PC-9 (cell line): Measurements from ENCODE around the gene PNPLA7. TPM values are rescaled to one million over a fixed set of nuclear protein-coding genes. Genes with fewer than 3 reads are reported as not detected.
"Not testable (repeated sequence)": the region's sequence is repeated elsewhere in the genome, so short reads cannot be mapped to it uniquely, and the experiment has no call there.

Experiments used
- BruUV-seq: library from RNA; stranded (reverse); fragments of 400-500 nt; replicated peaks from 2 replicates; lab custom pipeline; 2021; lab: Mats Ljungman, UMichigan
- CTCF ChIA-PET: fragments of 300-600 bp; sonication (Branson Sonifier 250); formaldehyde crosslinking; loops from one replicate; lab custom pipeline; 2022; ENCODE audit warnings: antibody characterized with exemption; lab: Charles Lee
- POLR2A ChIA-PET: fragments of 300-600 bp; sonication (Branson Sonifier 250); formaldehyde crosslinking; loops from one replicate; lab custom pipeline; 2022; ENCODE audit warnings: antibody characterized with exemption; ENCODE audit not compliant: unreplicated experiment; lab: Charles Lee
- DNase-seq, 2 experiments: peaks; one replicate each; pipeline versions ENCODE4 v3.0.0 to v3.0.0-alpha.2; 2015 to 2022; ENCODE audit warnings: mixed read lengths in 1 of 2
- H2AFZ ChIP-seq: fragments of 200-600 bp; sonication (generic); 2 replicates; pipeline ENCODE4 v1.8.1; 2017; ENCODE audit warnings: antibody characterized with exemption
- H3F3A ChIP-seq: fragments of 200-600 bp; sonication (generic); 2 replicates; pipeline ENCODE4 v1.8.1; 2017; ENCODE audit warnings: antibody characterized with exemption, mild to moderate bottlenecking, low read depth; ENCODE audit not compliant: insufficient read depth
- H3K27ac ChIP-seq: fragments of 200-600 bp; sonication (generic); 2 replicates; pipeline ENCODE4 v1.6.1; 2016; ENCODE audit warnings: mixed run types
- H3K27me3 ChIP-seq: fragments of 200-600 bp; sonication (generic); 2 replicates; pipeline ENCODE4 v1.6.1; 2016; ENCODE audit warnings: low read depth, mixed run types; ENCODE audit not compliant: insufficient read depth
- H3K36me3 ChIP-seq: fragments of 200-600 bp; sonication (generic); 2 replicates; pipeline ENCODE4 v1.6.1; 2016; ENCODE audit warnings: low read depth, mixed run types
- H3K4me1 ChIP-seq: fragments of 200-600 bp; sonication (generic); replicated peaks from 2 replicates; pipeline ENCODE4 v1.6.1; 2016; ENCODE audit warnings: mixed run types; ENCODE audit not compliant: insufficient read depth
- H3K4me2 ChIP-seq: fragments of 200-600 bp; sonication (generic); 2 replicates; pipeline ENCODE4 v1.6.1; 2017; ENCODE audit warnings: mixed run types
- H3K4me3 ChIP-seq: fragments of 200-600 bp; sonication (generic); 2 replicates; pipeline ENCODE4 v1.6.1; 2016; ENCODE audit warnings: mixed run types
- H3K79me2 ChIP-seq: fragments of 200-600 bp; sonication (generic); 2 replicates; pipeline ENCODE4 v1.6.1; 2017; ENCODE audit warnings: low read depth, mixed run types
- H3K9me2 ChIP-seq: fragments of 200-600 bp; sonication (generic); 2 replicates; pipeline ENCODE4 v1.8.1; 2017; ENCODE audit warnings: mild to moderate bottlenecking; ENCODE audit not compliant: insufficient read depth
- H3K9me3 ChIP-seq: fragments of 200-600 bp; sonication (generic); 2 replicates; pipeline ENCODE4 v1.8.1; 2016; ENCODE audit warnings: low read depth; ENCODE audit not compliant: insufficient read depth
- H4K20me1 ChIP-seq: fragments of 200-600 bp; sonication (generic); 2 replicates; pipeline ENCODE4 v1.8.1; 2017; ENCODE audit not compliant: insufficient read depth
- CTCF ChIP-seq: fragments of 200-600 bp; sonication (generic); conservative IDR thresholded peaks from 2 replicates; pipeline ENCODE4 v1.6.1; 2017; ENCODE audit warnings: mixed run types, antibody characterized with exemption, mild to moderate bottlenecking, moderate library complexity
- EZH2 ChIP-seq: fragments of 200-600 bp; sonication (generic); IDR thresholded peaks from 2 replicates; pipeline ENCODE4 v1.8.0; 2017; ENCODE audit warnings: antibody characterized with exemption, low read depth
- intact Hi-C: fragments of 100-400 bp; cut with micrococcal nuclease; formaldehyde crosslinking; loops from one replicate; pipeline ENCODE4 v1.10.0; 2022; ENCODE audit not compliant: unreplicated experiment
- total RNA-seq: library from RNA; stranded (reverse); gene quantifications from 2 replicates; pipeline ENCODE4 v1.2.3, GENCODE V29; 2021

Gene PNPLA7
- total RNA-seq, 1 experiment from 2014 or later = 1.9 TPM

- H3K27me3 ChIP-seq = no peaks in the 10 kb centered on the region
- no peaks in the 10 kb centered on the region for H3K9me2 ChIP-seq
- ChIA-PET CTCF (no interaction called here), POLR2A (no interaction called here)
- H3K4me3 ChIP-seq = no peak overlapping the region
- H3K36me3 ChIP-seq = no peaks in the 10 kb centered on the region
- no peak overlapping the region for H3K4me2 ChIP-seq
- peaks cover 11% of the 10 kb centered on the region; the same call in 1 of the 2 replicates for H3F3A ChIP-seq
- intact Hi-C loops = no loop called here
- H3K9me3 ChIP-seq = no peaks in the 10 kb centered on the region
- H2AFZ ChIP-seq = no peak overlapping the region
- no peaks in the 10 kb centered on the region for H4K20me1 ChIP-seq
- H3K27ac ChIP-seq = no peak overlapping the region
- DNase-seq = no peak
- H3K79me2 ChIP-seq = no peaks in the 10 kb centered on the region
- TF ChIP-seq CTCF (no peak), EZH2 (no peak)
- no TSS peak for BruUV-seq
- H3K4me1 ChIP-seq = peaks cover 9% of the 10 kb centered on the region; the same call in 1 of the 2 replicates
Measured at GRCh38 chr9:137515338-137515724, 34.9 kb downstream of the PNPLA7 start.

DNA sequence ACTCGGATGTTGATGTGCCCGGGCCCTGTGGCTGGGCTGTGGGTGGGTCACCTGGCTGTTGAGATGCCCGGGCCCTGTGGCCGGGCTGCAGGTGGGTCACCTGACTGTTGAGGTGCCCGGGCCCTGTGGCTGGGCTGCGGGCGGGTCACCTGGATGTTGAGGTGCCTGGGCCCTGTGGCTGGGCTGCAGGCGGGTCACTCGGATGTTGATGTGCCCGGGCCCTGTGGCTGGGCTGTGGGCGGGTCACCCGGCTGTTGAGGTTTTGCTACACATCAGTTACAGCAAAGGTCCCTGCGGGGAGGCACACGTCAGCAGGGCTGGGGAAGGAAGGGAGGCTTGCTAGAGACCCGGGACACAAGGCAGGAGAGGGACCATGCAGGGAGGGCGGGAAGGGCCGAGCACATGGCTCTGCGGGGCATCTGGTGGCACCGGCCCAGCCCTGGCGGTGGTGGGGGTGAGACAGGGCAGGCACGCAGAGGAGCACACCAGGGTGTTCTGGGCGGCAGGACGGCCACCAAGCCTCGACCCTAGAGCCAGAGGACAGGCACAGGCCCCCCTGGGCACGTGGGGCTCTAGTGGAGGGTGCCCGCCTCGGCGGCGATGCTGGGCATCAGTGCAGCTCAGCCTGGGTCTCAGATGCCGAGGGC, 35.4 kb downstream of the PNPLA7 start:
- intact Hi-C loops = no loop called here
- Histone ChIP-seq H3K36me3 (no peaks in the 10 kb centered on the region), H3K4me3 (no peak overlapping the region), H3K9me2 (no peaks in the 10 kb centered on the region), H3K27me3 (no peaks in the 10 kb centered on the region), H4K20me1 (no peaks in the 10 kb centered on the region), H3K27ac (no peak overlapping the region), H3K9me3 (no peaks in the 10 kb centered on the region), H2AFZ (no peak overlapping the region), H3K4me2 (no peak overlapping the region), H3F3A (peaks cover 11% of the 10 kb centered on the region; the same call in 1 of the 2 replicates), H3K4me1 (peaks cover 9% of the 10 kb centered on the region; the same call in 1 of the 2 replicates), H3K79me2 (no peaks in the 10 kb centered on the region)
- BruUV-seq = no TSS peak
- TF ChIP-seq EZH2 = no peak
- TF ChIP-seq CTCF = no peak
- no peak for DNase-seq
- ChIA-PET POLR2A (no interaction called here), CTCF (no interaction called here)

- TF ChIP-seq CTCF = peak; percentile 32; the same call in 1 of the 2 replicates
- H4K20me1 ChIP-seq, intact Hi-C loops, H3K4me1 ChIP-seq, BruUV-seq, H3K9me3 ChIP-seq, H3K9me2 ChIP-seq, H3K36me3 ChIP-seq, H3K27me3 ChIP-seq, H3K79me2 ChIP-seq: not testable (repeated sequence)
- peaks cover 11% of the 10 kb centered on the region; the same call in 1 of the 2 replicates for H3F3A ChIP-seq
- peak; percentile 51 to 88 for DNase-seq
- CTCF ChIA-PET = interaction anchor here (0.6 kb wide), 1 partner anchor 21 kb away, joined by 5 read pairs; no protein-coding TSS in a partner anchor
- H3K27ac ChIP-seq = peak overlapping the region; percentile 16; the same call in 1 of the 2 replicates
- peak overlapping the region; percentile 59; the same call in 1 of the 2 replicates for H2AFZ ChIP-seq
- H3K4me3 ChIP-seq = peak overlapping the region; percentile 44; the same call in 1 of the 2 replicates
- H3K4me2 ChIP-seq = peak overlapping the region; percentile 72
- POLR2A ChIA-PET = interaction anchor here (0.6 to 1.0 kb wide), 4 partner anchors 55 to 287 kb away, joined by 4 to 12 read pairs (median 6); partner anchors contain the start of gene NSMF
Measured at GRCh38 chr9:137513801-137514570, 36.2 kb downstream of the PNPLA7 start.

GRCh38 chr9:137513136-137513535, 37.1 kb downstream of the PNPLA7 start:
- POLR2A ChIA-PET = interaction anchor here (0.6 to 1.0 kb wide), 4 partner anchors 54 to 286 kb away, joined by 4 to 12 read pairs (median 6); partner anchors contain the start of gene NSMF
- H4K20me1 ChIP-seq, DNase-seq, H3K9me2 ChIP-seq, H3K79me2 ChIP-seq, H3K27ac ChIP-seq, BruUV-seq, H3K27me3 ChIP-seq, intact Hi-C loops, H2AFZ ChIP-seq, H3K4me1 ChIP-seq, H3K36me3 ChIP-seq, H3K9me3 ChIP-seq: not testable (repeated sequence)
- Histone ChIP-seq H3F3A (peaks cover 11% of the 10 kb centered on the region; the same call in 1 of the 2 replicates), H3K4me3 (peak overlapping the region; percentile 44; the same call in 1 of the 2 replicates), H3K4me2 (peak overlapping the region; percentile 72)
- CTCF ChIA-PET = interaction anchor here (0.7 kb wide), 1 partner anchor 55 kb away, joined by 6 read pairs; no protein-coding TSS in a partner anchor
